ENCODE results near the gene TGFBR1.

GRCh38 chr9:99189887-99190596 is 85.1 kb downstream of the TGFBR1 start:
- TF ChIP-seq CTCF (IDR thresholded peaks at IDR 0.05) (no peak), POLR2A (IDR thresholded peaks at IDR 0.05) (no peak), EP300 (IDR thresholded peaks at IDR 0.05) (no peak), POLR2AphosphoS5 (IDR thresholded peaks at IDR 0.05) (no peak)

All from gastroesophageal sphincter (tissue), 3 donors.